Activated CD8-positive, alpha-beta T cell treated with anti-CD3 and anti-CD28 coated beads, Interleukin-2, amount 10 ng/mL, durations not matched to agents 7 days and 5 days (primary cell): ENCODE measurements around the gene POLE3. TPM values are rescaled to one million over a fixed set of nuclear protein-coding genes. Genes with fewer than 3 reads are reported as not detected.
"Not testable (repeated sequence)": the region's sequence is repeated elsewhere in the genome, so short reads cannot be mapped to it uniquely, and the experiment has no call there.

Experiments used
- ATAC-seq: fragments of 150-1000 bp; cut with Tn5 transposase; one replicate; pipeline ENCODE4 v1.10.0; 2021; ENCODE audit warnings: moderate library complexity
- CTCF ChIA-PET: fragments of 350-600 bp; sonication (Branson Sonifier 250); formaldehyde crosslinking; loops from one replicate; lab custom pipeline; 2021; ENCODE audit warnings: antibody characterized with exemption; lab: Charles Lee
- POLR2A ChIA-PET: fragments of 350-600 bp; sonication (Branson Sonifier 250); formaldehyde crosslinking; loops from one replicate; lab custom pipeline; 2021; ENCODE audit warnings: antibody characterized with exemption; lab: Charles Lee
- DNase-seq: peaks from one replicate; pipeline ENCODE4 v3.0.0-alpha.2; 2020
- H3K27ac Mint-ChIP-seq: one replicate; pipeline ENCODE4 v1.8.0; 2021; ENCODE audit warnings: mild to moderate bottlenecking, mixed read lengths
- H3K27me3 Mint-ChIP-seq: one replicate; pipeline ENCODE4 v1.8.0; 2021; ENCODE audit warnings: low read depth, mixed read lengths
- H3K36me3 Mint-ChIP-seq: one replicate; pipeline ENCODE4 v1.8.0; 2021; ENCODE audit warnings: low read depth, mixed read lengths
- H3K4me1 Mint-ChIP-seq: one replicate; pipeline ENCODE4 v1.8.0; 2021; ENCODE audit warnings: low read depth, mixed read lengths
- H3K4me3 Mint-ChIP-seq: one replicate; pipeline ENCODE4 v1.8.0; 2021; ENCODE audit warnings: mild to moderate bottlenecking, mixed read lengths
- H3K9me3 Mint-ChIP-seq: one replicate; pipeline ENCODE4 v1.8.0; 2022; ENCODE audit warnings: mixed read lengths; ENCODE audit not compliant: insufficient read depth
- total RNA-seq, 2 experiments: library from RNA; stranded (reverse); gene quantifications; one replicate each; pipeline ENCODE4 v1.2.3, GENCODE V29; 2021

Gene POLE3
- total RNA-seq, 2 experiments from 2014 or later = 78.9 to 81.7 TPM

- no peaks in the 10 kb centered on the region for H3K27me3 Mint-ChIP-seq
- DNase-seq (no peak), ATAC-seq (no peak)
- H3K4me3 Mint-ChIP-seq = no peak overlapping the region
- POLR2A ChIA-PET = no interaction called here
- peaks cover 13% of the 10 kb centered on the region for H3K36me3 Mint-ChIP-seq
- no peak overlapping the region for H3K27ac Mint-ChIP-seq
- H3K9me3 Mint-ChIP-seq = no peaks in the 10 kb centered on the region
- no peaks in the 10 kb centered on the region for H3K4me1 Mint-ChIP-seq
- CTCF ChIA-PET = interaction anchor here (1.3 kb wide), 1 partner anchor 13 kb away, joined by 4 read pairs; the partner anchor contains the start of gene ALAD
Measured at GRCh38 chr9:113388833-113389232, 21.6 kb downstream of the POLE3 start.

- ATAC-seq = no peak
- CTCF ChIA-PET = interaction anchor here (1.3 kb wide), 1 partner anchor 14 kb away, joined by 4 read pairs; the partner anchor contains the start of gene ALAD
- H3K4me1 Mint-ChIP-seq = no peaks in the 10 kb centered on the region
- H3K27me3 Mint-ChIP-seq = no peaks in the 10 kb centered on the region
- H3K4me3 Mint-ChIP-seq = no peak overlapping the region
- no peaks in the 10 kb centered on the region for H3K9me3 Mint-ChIP-seq
- H3K27ac Mint-ChIP-seq = no peak overlapping the region
- DNase-seq = no peak
- peaks cover 11% of the 10 kb centered on the region for H3K36me3 Mint-ChIP-seq
- POLR2A ChIA-PET = no interaction called here
Measured at GRCh38 chr9:113387560-113388230, 22.8 kb downstream of the POLE3 start.

GRCh38 chr9:113386571-113387393 is 23.7 kb downstream of the POLE3 start:
- no peaks in the 10 kb centered on the region for H3K4me1 Mint-ChIP-seq
- ATAC-seq (no peak), DNase-seq (no peak)
- H3K4me3 Mint-ChIP-seq = no peak overlapping the region
- no peaks in the 10 kb centered on the region for H3K27me3 Mint-ChIP-seq
- ChIA-PET CTCF (no interaction called here), POLR2A (interaction anchor here (0.8 kb wide), 1 partner anchor 9 kb away, joined by 4 read pairs; no protein-coding TSS in a partner anchor)
- no peaks in the 10 kb centered on the region for H3K9me3 Mint-ChIP-seq
- H3K27ac Mint-ChIP-seq = no peak overlapping the region
- H3K36me3 Mint-ChIP-seq = peaks cover 11% of the 10 kb centered on the region

GRCh38 chr9:113381909-113382411 is 28.5 kb downstream of the POLE3 start:
- POLR2A ChIA-PET = no interaction called here
- Mint-ChIP-seq H3K9me3 (no peaks in the 10 kb centered on the region), H3K36me3 (no peaks in the 10 kb centered on the region), H3K4me1 (no peaks in the 10 kb centered on the region), H3K27ac (no peak overlapping the region), H3K27me3 (no peaks in the 10 kb centered on the region), H3K4me3 (no peak overlapping the region)
- DNase-seq (no peak), ATAC-seq (no peak)
- CTCF ChIA-PET = no interaction called here

GRCh38 chr9:113381441-113381840 is 29.0 kb downstream of the POLE3 start:
- ATAC-seq, H3K27me3 Mint-ChIP-seq, H3K27ac Mint-ChIP-seq, H3K36me3 Mint-ChIP-seq, DNase-seq, CTCF ChIA-PET, H3K9me3 Mint-ChIP-seq, H3K4me3 Mint-ChIP-seq, POLR2A ChIA-PET, H3K4me1 Mint-ChIP-seq: not testable (repeated sequence)

DNA sequence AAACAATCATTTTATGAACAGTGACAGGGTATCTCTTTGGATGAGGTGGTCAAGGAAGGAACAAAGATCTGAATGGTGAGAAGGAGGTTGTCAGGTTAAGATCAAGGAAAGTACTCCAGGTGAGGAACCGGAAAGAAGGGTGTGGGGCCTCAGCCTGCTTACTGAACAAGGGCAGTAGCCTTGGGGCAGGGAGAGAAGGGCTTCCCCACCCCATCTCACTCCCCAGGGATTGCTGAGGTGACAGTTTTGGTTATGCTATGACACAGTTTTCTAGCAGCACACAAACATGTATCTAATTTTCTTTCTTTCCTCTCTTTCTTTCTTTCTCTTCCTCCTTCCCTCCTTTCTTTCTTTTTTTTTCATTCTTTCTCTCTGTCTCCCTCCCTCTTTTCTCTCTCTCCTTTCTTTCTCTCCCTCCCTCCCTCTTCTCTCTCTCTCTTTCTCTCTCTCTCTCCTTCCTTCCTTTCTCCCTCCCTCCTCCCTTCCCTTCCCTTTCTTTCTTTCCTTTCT is 29.6 kb downstream of the POLE3 start:
- no peaks in the 10 kb centered on the region for H3K27me3 Mint-ChIP-seq
- H3K4me3 Mint-ChIP-seq = no peak overlapping the region
- no peaks in the 10 kb centered on the region for H3K9me3 Mint-ChIP-seq
- ATAC-seq (no peak), DNase-seq (no peak)
- H3K36me3 Mint-ChIP-seq = no peaks in the 10 kb centered on the region
- no peak overlapping the region for H3K27ac Mint-ChIP-seq
- peaks cover 3% of the 10 kb centered on the region for H3K4me1 Mint-ChIP-seq
- ChIA-PET POLR2A (no interaction called here), CTCF (no interaction called here)

DNA sequence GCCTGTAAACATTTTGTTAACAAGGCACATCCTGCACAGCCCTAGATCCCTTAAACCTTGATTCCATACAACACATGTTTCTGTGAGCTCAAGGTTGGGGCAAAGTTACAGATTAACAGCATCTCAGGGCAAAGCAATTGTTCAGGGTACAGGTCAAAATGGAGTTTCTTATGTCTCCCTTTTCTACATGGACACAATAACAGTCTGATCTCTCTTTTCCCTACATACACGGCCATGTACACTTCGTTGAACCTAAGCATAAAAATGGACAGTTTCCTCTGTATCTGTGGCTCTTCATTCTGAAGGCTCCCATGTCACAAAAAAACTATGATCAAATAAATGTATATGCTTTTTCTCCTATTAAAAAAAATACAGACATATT is 30.7 kb downstream of the POLE3 start:
- CTCF ChIA-PET, H3K36me3 Mint-ChIP-seq, H3K27me3 Mint-ChIP-seq, POLR2A ChIA-PET, H3K4me3 Mint-ChIP-seq, DNase-seq, ATAC-seq, H3K9me3 Mint-ChIP-seq, H3K27ac Mint-ChIP-seq: not testable (repeated sequence)
- H3K4me1 Mint-ChIP-seq = peaks cover 12% of the 10 kb centered on the region

- peaks cover 13% of the 10 kb centered on the region for H3K4me1 Mint-ChIP-seq
- ATAC-seq, H3K36me3 Mint-ChIP-seq, H3K27ac Mint-ChIP-seq, H3K27me3 Mint-ChIP-seq, H3K4me3 Mint-ChIP-seq, DNase-seq, CTCF ChIA-PET, H3K9me3 Mint-ChIP-seq, POLR2A ChIA-PET: not testable (repeated sequence)
Measured at GRCh38 chr9:113379094-113379828, 31.2 kb downstream of the POLE3 start.

DNA sequence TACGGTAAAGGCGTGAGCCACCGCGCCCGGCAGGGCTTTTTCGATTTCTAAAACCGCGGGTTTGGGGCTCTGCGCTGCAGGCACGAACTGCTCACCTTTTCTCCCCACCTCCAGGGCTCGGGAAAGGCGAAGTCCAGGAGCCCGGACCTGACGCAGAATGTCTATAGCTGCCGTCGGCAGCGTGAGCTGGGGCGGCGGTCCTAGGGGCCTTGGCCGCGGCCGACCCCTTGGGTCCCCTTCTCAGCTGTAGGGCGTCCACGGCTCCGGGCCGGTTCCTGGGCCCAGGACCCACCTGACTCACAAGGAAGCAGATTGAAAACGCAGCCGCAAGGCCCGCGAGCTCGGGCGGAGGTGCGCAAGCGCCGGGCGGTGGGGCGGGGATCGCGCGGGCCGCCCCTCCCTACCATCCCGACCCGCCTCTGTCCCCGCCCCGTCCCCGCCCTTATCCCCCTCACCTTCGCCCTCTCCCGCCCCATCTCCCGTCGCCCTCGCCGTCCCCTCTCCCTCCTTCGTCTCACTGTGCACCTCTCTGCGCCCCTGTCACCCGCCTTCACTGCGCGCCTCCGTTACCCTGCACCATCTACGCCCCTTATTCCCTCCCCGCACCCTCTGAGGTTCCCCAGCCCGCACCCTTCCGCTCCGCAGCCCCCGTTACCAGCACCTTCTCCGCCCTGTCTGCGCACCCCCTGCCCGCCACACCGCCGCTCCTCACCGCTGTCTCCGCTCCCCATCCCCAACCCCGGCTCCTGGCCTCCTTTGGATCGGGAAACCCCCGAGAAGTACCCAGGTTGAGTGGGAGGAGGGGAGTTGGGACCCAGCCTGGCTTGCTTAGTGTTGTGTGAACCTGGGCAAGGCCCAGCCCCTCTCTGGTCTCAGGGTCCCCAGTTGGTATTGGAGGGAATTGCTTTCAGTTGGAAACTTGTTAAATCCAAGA is 33.6 kb downstream of the POLE3 start, which contains the start of gene HDHD3:
Gene HDHD3, minus strand, starts transcription at position 353 of the 934 bp plus-strand sequence. CDS start 2,632 bp downstream, outside the sequence.
- POLR2A ChIA-PET = interaction anchor here (0.7 to 1.1 kb wide), 5 partner anchors 26 to 202 kb away, joined by 3 to 4 read pairs (median 4); partner anchors contain the start of genes C9orf43, CDC26, POLE3 and PRPF4
- H3K4me3 Mint-ChIP-seq = peak within 1 kb of the TSS; percentile 83
- CTCF ChIA-PET = interaction anchor here (0.8 to 1.0 kb wide), 2 partner anchors 24 to 102 kb away, joined by 4 to 8 read pairs; partner anchors contain the start of genes ALAD and CDC26
- peak within 1 kb of the TSS; percentile 76 for H3K27ac Mint-ChIP-seq
- peak; percentile 84 for DNase-seq
- no peaks in the 10 kb centered on the region for H3K27me3 Mint-ChIP-seq
- peak; percentile 94 for ATAC-seq
- peaks cover 10% of the 10 kb centered on the region for H3K36me3 Mint-ChIP-seq
- peaks cover 14% of the 10 kb centered on the region for H3K4me1 Mint-ChIP-seq
- no peaks in the 10 kb centered on the region for H3K9me3 Mint-ChIP-seq

DNA sequence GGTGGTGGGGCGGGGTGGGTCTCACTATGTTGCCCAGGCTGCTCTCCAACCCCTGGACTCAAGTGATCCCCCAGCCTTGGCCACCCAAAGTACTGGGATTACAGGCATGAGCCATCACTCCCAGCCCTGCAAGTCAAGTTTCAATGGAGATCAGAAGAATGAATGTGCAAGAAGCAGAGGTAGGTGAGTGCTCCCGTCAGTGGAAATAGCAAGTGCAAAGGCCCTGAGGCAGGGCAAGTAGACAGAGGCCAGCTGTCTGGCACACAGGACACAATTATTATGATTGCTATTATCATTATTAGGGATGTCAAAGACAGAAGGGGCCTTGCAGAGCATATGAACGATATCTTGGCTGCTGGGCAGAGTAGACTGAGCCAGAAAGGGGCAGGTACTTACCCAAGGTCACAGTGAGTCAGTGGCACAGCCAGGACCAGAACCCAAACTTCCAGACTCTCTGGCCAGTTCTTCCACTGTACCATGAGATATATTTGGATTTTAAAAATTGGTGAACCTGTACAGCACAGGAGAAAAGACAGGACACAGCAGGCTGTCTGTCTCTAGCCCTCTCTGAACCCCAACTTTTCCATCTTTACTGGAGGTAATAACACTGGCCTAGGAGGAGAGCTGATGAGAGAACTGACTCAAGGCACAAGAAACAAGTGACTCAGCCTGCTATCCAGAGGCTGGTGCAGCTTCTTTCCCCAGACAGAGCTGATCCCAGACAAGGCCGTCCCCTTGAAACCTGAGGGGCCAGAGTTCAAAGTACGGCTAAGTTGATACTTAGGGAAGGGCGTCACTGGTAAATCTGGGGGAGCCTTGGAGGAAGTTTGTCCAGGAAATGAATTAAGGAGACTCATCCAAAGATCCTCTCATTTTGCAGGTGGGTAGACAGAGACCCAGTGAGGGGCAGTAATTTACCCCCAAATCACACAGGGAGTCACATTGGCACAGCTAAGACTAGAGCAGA is 35.1 kb downstream of the POLE3 start:
- POLR2A ChIA-PET = no interaction called here
- ATAC-seq (no peak), DNase-seq (no peak)
- Mint-ChIP-seq H3K36me3 (peaks cover 10% of the 10 kb centered on the region), H3K4me1 (peaks cover 14% of the 10 kb centered on the region), H3K27me3 (no peaks in the 10 kb centered on the region), H3K27ac (peak overlapping the region; percentile 66), H3K4me3 (peak overlapping the region; percentile 83), H3K9me3 (no peaks in the 10 kb centered on the region)
- CTCF ChIA-PET = no interaction called here
